Measurements from ENCODE around the gene EPS8L2. TPM values are rescaled to one million over a fixed set of nuclear protein-coding genes. Genes with fewer than 3 reads are reported as not detected.

Gene EPS8L2
- total and polyA plus RNA-seq, 2 donors (not counting 1 experiment from before 2014, with no cell fraction given) = 13.9 to 22.7 TPM

GRCh38 chr11:665062-665703 is 40.8 kb upstream of the EPS8L2 start:
- no peak for TF ChIP-seq CTCF (IDR thresholded peaks at IDR 0.05)
- TF ChIP-seq EZH2 (IDR thresholded peaks at IDR 0.05; ENCODE audit: borderline replicate concordance, insufficient read depth, low read depth, low read length, poor library complexity, severe bottlenecking) = no peak
- 100% methylated on average over 1 of the region's 15 CpGs for WGBS (ENCODE audit: insufficient coverage)
- H2AFZ ChIP-seq (ENCODE audit: insufficient read depth, low read depth, low read length, poor library complexity, severe bottlenecking) = no peak overlapping the region
- POLR2A ChIA-PET = no interaction called here
- H3K4me3 ChIP-seq (ENCODE audit: control extremely low read depth in 1 of 5, extremely low read depth in 1 of 5, insufficient read depth in 1 of 5, low read depth in 2 of 5, low read length in 4 of 5) = no peak overlapping the region
- H3K79me2 ChIP-seq (ENCODE audit: control insufficient read depth, insufficient read depth, low read length) = peaks cover 18% of the 10 kb centered on the region
- no peaks in the 10 kb centered on the region for H3K27me3 ChIP-seq (replicated peaks in 1 of 4; ENCODE audit: control extremely low read depth in 1 of 4, control insufficient read depth in 3 of 4, insufficient read depth in 4 of 4, low read length in 3 of 4)
- no peaks in the 10 kb centered on the region for H3K9me3 ChIP-seq (ENCODE audit: control extremely low read depth in 1 of 3, control insufficient read depth in 2 of 3, insufficient read depth in 1 of 3, low read length in 2 of 3)
- peaks cover 15% of the 10 kb centered on the region for H4K20me1 ChIP-seq (ENCODE audit: control insufficient read depth, insufficient read depth, low read length, poor library complexity, severe bottlenecking)
- Mint-ChIP-seq H3K9me3 (ENCODE audit: insufficient read depth) (no peaks in the 10 kb centered on the region), H3K4me3 (no peak overlapping the region), H3K4me1 (no peaks in the 10 kb centered on the region), H3K27me3 (no peaks in the 10 kb centered on the region), H3K27ac (no peak overlapping the region)
- CTCF ChIA-PET = interaction anchor here (1.0 to 8.7 kb wide), 2 partner anchors 60 to 101 kb away, joined by 3 to 104 read pairs; no protein-coding TSS in a partner anchor
- no peak overlapping the region for H3K9ac ChIP-seq (ENCODE audit: low read length)
- ATAC-seq (ENCODE audit: low read depth) (no peak), DNase-seq (no peak)
- intact Hi-C loops (cut with micrococcal nuclease) = no loop called here
- no peak overlapping the region for H3K27ac ChIP-seq (ENCODE audit: low read length in 2 of 2)
- H3K4me1 ChIP-seq (ENCODE audit: control insufficient read depth in 2 of 2, insufficient read depth in 2 of 2, low read length in 2 of 2) = no peaks in the 10 kb centered on the region
- no peak overlapping the region for H3K4me2 ChIP-seq (replicated peaks; ENCODE audit: low read depth, low read length, poor library complexity, severe bottlenecking)
- H3K36me3 ChIP-seq (replicated peaks in 1 of 2; ENCODE audit: control extremely low read depth in 1 of 2, control insufficient read depth in 1 of 2, extremely low read depth in 1 of 2, insufficient read depth in 2 of 2, low read length in 1 of 2) = peaks cover 0 to 13% of the 10 kb centered on the region in 2 experiments

GRCh38 chr11:665704-666281 is 40.2 kb upstream of the EPS8L2 start:
- no peak overlapping the region for H2AFZ ChIP-seq (ENCODE audit: insufficient read depth, low read depth, low read length, poor library complexity, severe bottlenecking)
- H3K36me3 ChIP-seq (replicated peaks in 1 of 2; ENCODE audit: control extremely low read depth in 1 of 2, control insufficient read depth in 1 of 2, extremely low read depth in 1 of 2, insufficient read depth in 2 of 2, low read length in 1 of 2) = peaks cover 0 to 12% of the 10 kb centered on the region in 2 experiments
- 82% methylated on average over 11 of the region's 11 CpGs for whole genome bisulfite sequencing (ENCODE audit: insufficient coverage)
- Mint-ChIP-seq H3K27ac (no peak overlapping the region), H3K9me3 (ENCODE audit: insufficient read depth) (no peaks in the 10 kb centered on the region), H3K27me3 (no peaks in the 10 kb centered on the region), H3K4me1 (no peaks in the 10 kb centered on the region), H3K4me3 (no peak overlapping the region)
- no peaks in the 10 kb centered on the region for H3K4me1 ChIP-seq (ENCODE audit: control insufficient read depth in 2 of 2, insufficient read depth in 2 of 2, low read length in 2 of 2)
- H3K9ac ChIP-seq (ENCODE audit: low read length) = no peak overlapping the region
- no peaks in the 10 kb centered on the region for H3K9me3 ChIP-seq (ENCODE audit: control extremely low read depth in 1 of 3, control insufficient read depth in 2 of 3, insufficient read depth in 1 of 3, low read length in 2 of 3)
- CTCF ChIA-PET = interaction anchor here (1.0 to 8.7 kb wide), 2 partner anchors 59 to 101 kb away, joined by 3 to 104 read pairs; no protein-coding TSS in a partner anchor
- H3K4me3 ChIP-seq (ENCODE audit: control extremely low read depth in 1 of 5, extremely low read depth in 1 of 5, insufficient read depth in 1 of 5, low read depth in 2 of 5, low read length in 4 of 5) = no peak overlapping the region
- TF ChIP-seq EZH2 (IDR thresholded peaks at IDR 0.05; ENCODE audit: borderline replicate concordance, insufficient read depth, low read depth, low read length, poor library complexity, severe bottlenecking) = no peak
- H3K27ac ChIP-seq (ENCODE audit: low read length in 2 of 2) = no peak overlapping the region
- H3K79me2 ChIP-seq (ENCODE audit: control insufficient read depth, insufficient read depth, low read length) = peaks cover 15% of the 10 kb centered on the region
- DNase-seq = no peak
- no peak for ATAC-seq (ENCODE audit: low read depth)
- H3K4me2 ChIP-seq (replicated peaks; ENCODE audit: low read depth, low read length, poor library complexity, severe bottlenecking) = no peak overlapping the region
- POLR2A ChIA-PET = no interaction called here
- H3K27me3 ChIP-seq (replicated peaks in 1 of 4; ENCODE audit: control extremely low read depth in 1 of 4, control insufficient read depth in 3 of 4, insufficient read depth in 4 of 4, low read length in 3 of 4) = no peaks in the 10 kb centered on the region
- peaks cover 10% of the 10 kb centered on the region for H4K20me1 ChIP-seq (ENCODE audit: control insufficient read depth, insufficient read depth, low read length, poor library complexity, severe bottlenecking)
- intact Hi-C loops (cut with micrococcal nuclease) = no loop called here
